GM13976 (cell line): Measurements from ENCODE around the gene LGALS4.

ENCODE experiments used
- DNase-seq: peaks from one replicate; pipeline ENCODE4 v3.0.0; 2012; ENCODE audit warnings: low spot score
- CTCF ChIP-seq: IDR thresholded peaks from 2 replicates; pipeline ENCODE4 v1.5.1; 2012; ENCODE audit warnings: borderline replicate concordance, mild to moderate bottlenecking; ENCODE audit not compliant: insufficient read depth; ENCODE audit errors: extremely low read depth, missing control alignments, control extremely low read depth
- in situ Hi-C: fragments of 300-500 bp; cut with MboI; formaldehyde crosslinking; loops from one replicate; pipeline ENCODE4 v1.12.0; 2022; ENCODE audit warnings: low sequenced_read_pairs, mixed read lengths, inconsistent platforms; ENCODE audit not compliant: unreplicated experiment

LGALS4 gene

GRCh38 chr19:38851622-38852230 lies 39.0 kb upstream of the LGALS4 start:
- in situ Hi-C loops, result no loop called here
- DNase-seq, result peak; percentile 94
- no peak for TF ChIP-seq CTCF

- in situ Hi-C loops, result no loop called here
- no peak for TF ChIP-seq CTCF
- DNase-seq, result no peak
These were observed 38.4 kb upstream of the LGALS4 start for GRCh38 chr19:38850976-38851621.

- DNase-seq, result peak; percentile 93
- in situ Hi-C loops, result no loop called here
- no peak for TF ChIP-seq CTCF
These were observed 37.8 kb upstream of the LGALS4 start for GRCh38 chr19:38850436-38850975.

GRCh38 chr19:38849860-38850435 lies 37.2 kb upstream of the LGALS4 start, which contains the start of gene HNRNPL:
TSS of gene HNRNPL (minus strand) at chr19:38849986. CDS start at chr19:38849966, 20 bp downstream.
- TF ChIP-seq CTCF, result peak; percentile 40
- in situ Hi-C loops, result no loop called here
- DNase-seq, result peak; percentile 94

GRCh38 chr19:38849147-38849859 lies 36.6 kb upstream of the LGALS4 start:
- in situ Hi-C loops, result no loop called here
- no peak for TF ChIP-seq CTCF

More at GRCh38 chr19:38849147-38849859, 36.6 kb upstream of the LGALS4 start:
- DNase-seq, result peak; percentile 97
